GM19025 (cell line): ENCODE measurements around the gene AK5.

Experiments used
- ATAC-seq: cut with Tn5 transposase; IDR thresholded peaks from one replicate; pipeline ENCODE4 v1.9.1; 2021; ENCODE audit warnings: mild to moderate bottlenecking, low read depth, moderate library complexity; ENCODE audit not compliant: unreplicated experiment

AK5 gene

DNA sequence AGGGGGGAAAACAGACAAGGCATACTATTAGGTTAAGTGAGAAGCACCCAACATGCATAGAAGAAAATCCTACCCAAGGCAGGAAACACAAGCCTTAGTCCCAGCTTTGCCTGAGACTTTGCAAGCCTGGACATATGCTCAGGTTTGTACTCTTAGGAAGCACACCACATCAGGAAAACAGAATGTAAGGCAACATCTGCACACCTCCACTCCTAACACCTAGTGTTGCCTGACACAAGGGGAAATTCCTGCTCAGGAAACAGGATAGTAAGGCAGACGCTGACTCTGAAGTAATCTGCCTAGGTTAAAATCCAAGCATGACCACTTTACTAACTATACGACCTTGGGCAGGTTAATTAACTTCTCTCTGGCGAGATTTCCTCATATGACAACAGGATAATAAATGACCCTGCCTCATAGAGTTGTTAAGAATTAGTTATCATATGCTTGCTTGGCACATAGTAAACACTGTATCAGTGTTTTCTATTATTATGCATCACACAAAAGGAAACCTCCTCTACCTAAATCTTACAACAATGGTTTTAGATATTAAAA is 280.9 kb downstream of the AK5 start:
- no peak for ATAC-seq

DNA sequence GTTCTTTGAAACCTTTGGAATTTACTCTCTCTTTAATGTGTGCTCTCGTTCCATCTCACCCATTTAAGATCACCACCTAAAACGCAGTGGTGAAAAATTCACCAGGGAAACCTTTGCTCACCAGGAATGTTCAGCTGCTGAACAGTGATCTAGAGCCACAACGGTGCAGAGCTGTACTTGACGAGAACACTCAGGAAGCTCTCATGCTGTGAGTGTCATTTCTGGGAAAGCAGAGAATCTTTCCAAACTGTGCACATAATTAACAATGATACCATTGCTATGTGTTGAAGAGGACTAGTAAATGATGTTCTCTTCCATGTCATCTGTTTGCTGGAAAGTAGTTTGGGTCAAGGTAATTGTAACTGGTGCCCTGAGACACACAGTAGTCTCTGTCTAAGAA is 283.5 kb downstream of the AK5 start:
- no peak for ATAC-seq

DNA sequence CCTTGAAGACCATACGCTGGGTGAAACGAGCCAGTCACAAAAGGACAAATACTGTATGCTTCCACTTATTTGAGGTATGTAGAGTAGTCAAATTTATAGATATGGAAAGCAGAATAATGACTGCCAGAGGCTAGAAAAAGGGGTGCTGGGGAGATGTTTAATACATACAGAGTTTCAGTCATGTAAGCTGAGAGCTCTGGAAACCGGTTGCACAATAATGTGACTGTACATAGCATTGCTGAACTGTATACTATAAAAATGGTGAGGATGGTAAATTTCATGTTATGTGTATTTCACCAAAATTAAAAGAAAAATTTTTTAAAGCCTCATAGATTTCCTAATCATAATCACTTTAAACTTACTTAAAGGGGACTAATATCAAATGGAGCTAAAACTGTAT is 289.8 kb downstream of the AK5 start:
- no peak for ATAC-seq

GRCh38 chr1:77579547-77579946 is 297.7 kb downstream of the AK5 start:
- no peak for ATAC-seq

DNA sequence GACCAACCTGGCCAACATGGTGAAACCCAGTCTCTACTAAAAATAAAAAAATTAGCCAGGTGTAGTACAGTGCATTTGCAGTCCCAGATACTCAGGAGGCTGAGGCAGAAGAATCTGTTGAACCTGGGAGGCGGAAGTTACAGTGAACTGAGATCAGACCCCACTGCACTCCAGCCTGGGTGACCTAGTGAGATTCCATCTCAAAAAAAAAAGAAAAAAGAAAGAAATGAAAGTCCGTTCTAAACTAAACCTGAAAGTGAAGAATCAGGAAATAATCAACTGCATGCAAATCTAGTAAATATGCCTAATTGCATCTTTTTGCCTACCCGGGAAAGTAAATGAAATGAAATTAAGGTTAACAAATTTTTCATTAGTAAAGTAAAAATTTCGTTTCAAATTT is 301.1 kb downstream of the AK5 start:
- peak; percentile 53 for ATAC-seq

DNA sequence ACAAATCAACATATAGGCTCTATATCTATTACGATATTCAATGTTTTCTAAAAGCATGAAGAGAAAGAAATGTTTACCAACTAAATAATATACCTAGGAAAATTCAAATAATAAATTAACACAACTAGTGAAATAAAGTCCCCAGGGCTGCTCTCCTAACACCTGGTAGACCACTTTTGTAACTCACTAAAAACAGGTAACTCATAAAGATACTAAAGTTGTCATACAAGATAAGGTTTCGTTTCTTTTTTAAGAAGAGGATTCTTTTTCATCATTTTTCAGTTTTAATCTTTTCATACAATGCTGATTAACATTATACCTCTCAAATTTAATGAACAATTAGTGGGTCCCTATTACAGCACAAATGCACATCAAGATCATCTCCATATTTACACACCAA is 301.7 kb downstream of the AK5 start:
- ATAC-seq = no peak

- ATAC-seq = no peak
These were observed 303.1 kb downstream of the AK5 start for GRCh38 chr1:77584884-77585283.

GRCh38 chr1:77585610-77586314 is 303.9 kb downstream of the AK5 start:
- ATAC-seq = no peak

DNA sequence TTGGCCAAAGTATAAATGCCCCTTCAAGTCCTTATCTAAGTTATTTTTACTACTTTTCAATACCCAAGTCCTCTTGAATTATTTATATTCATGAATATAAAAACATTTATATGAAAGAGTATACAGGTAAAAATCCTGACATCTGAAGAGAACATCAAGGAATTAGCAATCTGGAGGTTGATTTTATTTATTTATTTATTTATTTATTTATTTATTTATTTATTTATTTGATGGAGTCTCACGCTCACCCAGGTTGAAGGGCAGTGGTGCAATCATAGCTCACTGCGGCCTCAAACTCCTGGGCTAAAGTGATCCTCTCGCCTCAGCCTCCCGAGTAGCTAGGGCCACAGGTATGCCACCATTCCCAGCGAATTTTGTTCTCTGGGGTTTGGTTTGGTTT is 307.4 kb downstream of the AK5 start:
- ATAC-seq = no peak

DNA sequence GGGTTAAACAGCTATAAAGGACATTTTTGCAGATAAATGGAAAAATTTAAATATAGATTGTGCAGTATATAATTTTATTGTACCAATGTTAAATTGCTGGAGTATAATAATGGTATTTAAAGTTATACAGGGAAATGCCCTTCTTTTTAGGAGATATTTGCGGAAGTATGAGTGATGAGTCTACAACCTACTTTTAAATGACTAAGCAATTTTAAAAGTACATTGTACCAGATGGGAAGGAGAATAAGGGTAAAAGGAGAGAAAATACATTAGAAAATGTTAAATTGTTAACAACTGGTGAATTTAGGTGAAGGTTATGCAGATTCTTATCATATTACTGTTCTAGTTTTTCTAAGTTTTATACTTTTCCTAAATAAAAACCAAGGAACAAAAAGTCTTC is 308.8 kb downstream of the AK5 start:
- no peak for ATAC-seq

DNA sequence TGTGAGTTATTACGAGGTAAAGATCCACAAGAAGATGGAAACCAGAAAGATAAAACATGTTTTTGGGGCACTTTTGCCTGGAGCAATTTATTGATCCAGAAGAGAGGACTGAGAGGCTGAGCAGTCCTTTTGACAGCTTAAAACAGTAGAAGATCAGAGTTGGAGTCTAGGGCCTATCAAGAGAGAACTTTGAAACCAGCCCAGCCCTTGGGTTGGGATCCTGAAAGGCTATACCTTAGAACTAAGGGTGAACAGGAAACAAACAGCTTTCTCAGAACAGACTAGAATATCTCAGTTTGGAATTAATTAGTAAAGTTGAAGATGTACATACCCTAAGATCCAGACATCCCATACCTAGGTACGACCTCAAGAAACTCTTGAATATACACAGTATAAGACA is 311.1 kb downstream of the AK5 start:
- ATAC-seq = no peak

DNA sequence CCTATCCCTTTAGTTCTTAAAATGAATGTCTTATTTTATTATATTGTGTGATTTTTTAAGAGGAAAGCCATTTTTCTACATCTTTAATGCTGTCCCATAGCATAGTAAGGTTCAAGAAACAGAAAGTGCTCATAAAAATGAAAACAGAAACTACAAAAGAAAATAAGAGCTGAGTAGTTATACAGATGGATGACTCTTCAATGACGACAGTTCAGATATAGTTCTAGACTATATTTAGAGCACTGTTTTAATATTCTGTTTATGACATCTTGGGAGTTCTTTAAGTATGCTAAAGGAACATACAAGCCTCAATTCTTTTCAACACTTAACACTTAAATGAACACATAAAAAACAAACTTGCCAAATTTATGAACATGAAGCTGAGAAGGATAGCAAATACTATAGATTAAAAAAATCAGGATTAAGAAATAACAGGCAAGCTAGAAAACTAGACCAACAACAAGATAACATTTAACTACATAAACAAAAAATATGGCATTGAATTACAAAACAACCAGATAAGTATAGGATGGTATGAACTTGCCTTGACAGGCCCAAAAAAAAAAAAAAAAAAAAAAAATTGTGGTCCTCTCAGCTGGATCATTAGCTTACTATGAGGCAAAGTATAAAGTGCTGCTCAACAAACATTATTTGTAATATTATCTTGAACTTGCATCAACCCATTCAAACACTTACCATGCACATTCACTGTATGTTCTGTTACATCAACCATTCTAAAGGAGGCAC is 312.7 kb downstream of the AK5 start:
- peak; percentile 76 for ATAC-seq

DNA sequence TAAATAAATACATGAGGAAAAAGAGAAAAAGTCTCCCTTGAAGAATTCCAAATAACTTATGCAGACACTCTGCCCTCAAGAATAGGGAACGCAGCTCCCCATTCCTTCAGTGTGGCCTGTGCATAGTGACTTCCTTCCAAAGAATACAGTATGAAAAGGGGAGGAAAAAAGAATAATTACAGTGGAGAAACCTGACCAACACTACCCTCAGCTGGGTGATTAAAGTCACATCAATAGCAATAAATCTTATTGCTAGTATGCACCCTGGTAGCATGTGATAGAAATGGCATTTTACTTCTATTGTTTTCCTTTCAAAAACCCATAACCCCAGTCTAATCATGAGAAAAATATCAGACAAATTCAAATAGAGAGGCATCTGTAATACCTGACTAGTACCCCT is 315.5 kb downstream of the AK5 start:
- ATAC-seq = no peak

DNA sequence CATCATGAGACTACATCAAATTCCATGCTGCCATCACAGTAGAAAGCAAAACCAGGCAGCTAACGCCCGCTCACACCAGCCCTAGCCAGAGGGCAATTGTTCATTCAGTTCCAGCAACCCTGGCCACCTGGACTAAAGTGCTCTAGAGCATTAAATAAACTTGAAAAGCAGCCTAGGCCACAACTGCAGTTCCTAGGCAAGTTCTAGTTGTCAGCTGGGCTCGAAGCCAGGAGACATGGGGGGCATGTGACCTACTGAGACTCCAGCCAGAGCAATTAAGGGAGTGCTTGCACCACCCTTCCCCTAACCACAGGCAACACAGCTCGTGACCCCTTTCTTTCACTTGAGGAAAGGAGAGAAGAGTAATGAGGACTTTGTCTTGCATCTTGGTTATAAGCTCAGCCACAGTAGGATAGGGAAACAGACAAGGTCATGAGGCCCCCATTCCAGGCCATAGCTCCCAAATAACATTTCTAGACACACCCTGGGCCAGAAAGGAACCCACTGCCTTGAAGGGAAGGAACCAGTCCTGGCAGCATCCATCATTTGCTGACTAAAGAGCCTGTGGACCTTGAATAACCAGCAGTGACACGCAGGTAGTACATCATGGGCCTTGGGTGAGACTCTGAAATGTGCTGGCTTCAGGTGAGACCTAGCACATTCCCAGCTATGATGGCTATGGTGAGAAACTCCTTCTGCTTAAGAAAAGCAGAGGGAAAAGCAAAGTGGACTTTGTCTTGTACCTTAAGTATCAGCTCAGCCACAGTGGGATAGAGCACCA is 323.6 kb downstream of the AK5 start:
- ATAC-seq = no peak

DNA sequence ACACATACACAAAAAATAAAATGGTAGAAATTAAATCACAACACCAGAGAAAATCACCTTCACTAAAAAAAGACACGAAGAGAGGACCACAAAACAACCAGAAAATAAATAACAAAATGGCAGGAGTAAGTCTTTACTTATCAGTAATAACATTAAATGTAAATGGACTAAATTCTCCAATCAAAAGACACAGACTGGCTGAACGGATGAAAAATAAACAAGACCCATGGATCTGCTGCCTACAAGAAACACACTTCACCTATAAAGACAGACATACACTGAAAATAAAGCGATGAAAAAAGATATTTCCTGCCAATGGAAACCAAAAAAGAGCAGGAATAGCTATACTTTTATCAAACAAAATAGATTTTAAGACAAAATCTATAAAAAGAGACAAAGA is 327.1 kb downstream of the AK5 start:
- ATAC-seq = no peak
